RKO (cell line): ENCODE results near the gene CES4A.
A peak's percentile ranks its signal among the peaks of the same experiment; 100 is the strongest.

Experiments used
- DNase-seq: peaks from one replicate; pipeline ENCODE4 v3.0.0-alpha.2; 2016; ENCODE audit warnings: low spot score

CES4A gene

GRCh38 chr16:67053767-67054334 lies 65.5 kb downstream of the CES4A start:
- DNase-seq, result no peak

GRCh38 chr16:67054901-67055300 lies 66.5 kb downstream of the CES4A start:
- DNase-seq, result no peak

GRCh38 chr16:67055712-67056487 lies 67.5 kb downstream of the CES4A start:
- DNase-seq, result peak; percentile 90
